Endothelial cell of umbilical vein (primary cell): ENCODE data around the gene ZMIZ1.

Experiments
- CTCF ChIP-seq, 2 donors: IDR thresholded peaks; 1 replicate in 1 of 2; 2 replicates in 1 of 2; pipeline ENCODE4 v1.5.1; 2011; ENCODE audit warnings: low read length in 2 of 2, mild to moderate bottlenecking in 2 of 2, moderate library complexity in 2 of 2, control low read depth in 1 of 2, inconsistent platforms in 1 of 2, low read depth in 1 of 2; ENCODE audit not compliant: insufficient read depth in 1 of 2; ENCODE audit errors: extremely low read depth in 1 of 2
- MAX ChIP-seq: IDR thresholded peaks from 2 replicates; pipeline ENCODE4 v1.6.1; 2011; ENCODE audit not compliant: insufficient read depth, insufficient read length
- POLR2AphosphoS5 ChIP-seq: IDR thresholded peaks from 2 replicates; pipeline ENCODE4 v1.6.1; 2012; ENCODE audit warnings: low read depth, mild to moderate bottlenecking, control low read depth, low read length, moderate library complexity; ENCODE audit not compliant: insufficient read depth

DNA sequence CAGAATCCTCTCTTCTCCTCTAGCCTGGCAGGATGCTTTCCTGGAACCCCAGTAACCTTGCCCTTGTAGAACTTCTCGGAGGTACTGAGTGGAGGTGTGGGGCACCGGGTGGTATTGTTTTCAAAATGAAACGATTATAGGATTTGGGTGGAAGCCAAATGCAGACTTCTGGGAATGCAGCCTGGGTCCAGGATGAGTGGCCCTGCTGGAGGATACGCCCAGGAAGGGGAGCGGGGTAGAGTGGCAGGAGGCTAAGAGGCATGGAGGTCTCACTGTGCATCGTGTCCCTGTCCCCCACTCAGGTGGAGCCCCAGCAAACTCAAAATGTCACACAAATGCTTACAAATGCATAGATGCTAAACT is 169.4 kb downstream of the ZMIZ1 start:
- no peak for TF ChIP-seq CTCF (IDR thresholded peaks at IDR 0.05; ENCODE audit: extremely low read depth in 1 of 2, insufficient read depth in 1 of 2, low read depth in 1 of 2, low read length in 2 of 2)
- no peak for TF ChIP-seq POLR2AphosphoS5
- TF ChIP-seq MAX, result no peak
